ENCODE results near the gene SDHB. TPM values are rescaled to one million over a fixed set of nuclear protein-coding genes. Genes with fewer than 3 reads are reported as not detected.

Gene SDHB
- total and polyA plus RNA-seq, 4 donors = 59.1 to 117 (median 83.5) TPM

GRCh38 chr1:16975211-16975610, 78.6 kb downstream of the SDHB start:
- DNase-seq (no peak), ATAC-seq (ENCODE audit: insufficient read depth, low FRiP score) (no peak)
- H3K9ac ChIP-seq (ENCODE audit: insufficient read depth in 1 of 2, low read length in 2 of 2) = no peak overlapping the region
- H3K36me3 ChIP-seq (ENCODE audit: control insufficient read depth in 4 of 4, insufficient read depth in 4 of 4, low read length in 4 of 4) = peaks cover 0 to 21% (median 4%) of the 10 kb centered on the region in 4 donors
- no peak for TF ChIP-seq CTCF (IDR thresholded peaks at IDR 0.05; ENCODE audit: control extremely low read depth, extremely low read depth)
- no peak overlapping the region for H3K27ac ChIP-seq (ENCODE audit: low read depth in 1 of 2, low read length in 1 of 2)
- peaks cover 0 to 32% (median 8%) of the 10 kb centered on the region in 5 donors for H3K4me1 ChIP-seq (ENCODE audit: control insufficient read depth in 5 of 5, insufficient read depth in 5 of 5, low read length in 5 of 5)
- no peaks in the 10 kb centered on the region for H3K27me3 ChIP-seq (ENCODE audit: control insufficient read depth in 3 of 3, insufficient read depth in 3 of 3, low read length in 2 of 3)
- no peaks in the 10 kb centered on the region for H3K9me3 ChIP-seq (ENCODE audit: control insufficient read depth in 4 of 4, insufficient read depth in 3 of 4, low read length in 3 of 4)
- WGBS, 2 donors = 77 to 88% methylated on average over 14 of the region's 14 CpGs
- no peak overlapping the region for H3K4me3 ChIP-seq

GRCh38 chr1:16973215-16973614, 80.6 kb downstream of the SDHB start:
- H3K4me3 ChIP-seq = no peak overlapping the region
- no peaks in the 10 kb centered on the region for H3K27me3 ChIP-seq (ENCODE audit: control insufficient read depth in 3 of 3, insufficient read depth in 3 of 3, low read length in 2 of 3)
- WGBS, 2 donors = 79 to 88% methylated on average over 9 of the region's 9 CpGs
- TF ChIP-seq CTCF (IDR thresholded peaks at IDR 0.05; ENCODE audit: control extremely low read depth, extremely low read depth) = no peak
- H3K27ac ChIP-seq (ENCODE audit: low read depth in 1 of 2, low read length in 1 of 2) = no peak overlapping the region
- H3K9ac ChIP-seq (ENCODE audit: insufficient read depth in 1 of 2, low read length in 2 of 2) = no peak overlapping the region
- ATAC-seq (ENCODE audit: insufficient read depth, low FRiP score) (no peak), DNase-seq (no peak)
- H3K9me3 ChIP-seq (ENCODE audit: control insufficient read depth in 4 of 4, insufficient read depth in 3 of 4, low read length in 3 of 4) = no peaks in the 10 kb centered on the region
- peaks cover 0 to 20% (median 4%) of the 10 kb centered on the region in 5 donors for H3K4me1 ChIP-seq (ENCODE audit: control insufficient read depth in 5 of 5, insufficient read depth in 5 of 5, low read length in 5 of 5)
- H3K36me3 ChIP-seq (ENCODE audit: control insufficient read depth in 4 of 4, insufficient read depth in 4 of 4, low read length in 4 of 4) = peaks cover 0 to 24% (median 8%) of the 10 kb centered on the region in 4 donors

- DNase-seq (no peak), ATAC-seq (ENCODE audit: insufficient read depth, low FRiP score) (no peak)
- H3K27me3 ChIP-seq (ENCODE audit: control insufficient read depth in 3 of 3, insufficient read depth in 3 of 3, low read length in 2 of 3) = no peaks in the 10 kb centered on the region
- H3K36me3 ChIP-seq (ENCODE audit: control insufficient read depth in 4 of 4, insufficient read depth in 4 of 4, low read length in 4 of 4) = peaks cover 0 to 23% (median 10%) of the 10 kb centered on the region in 4 donors
- no peak overlapping the region for H3K4me3 ChIP-seq
- no peak for TF ChIP-seq CTCF (IDR thresholded peaks at IDR 0.05; ENCODE audit: control extremely low read depth, extremely low read depth)
- no peak overlapping the region for H3K27ac ChIP-seq (ENCODE audit: low read depth in 1 of 2, low read length in 1 of 2)
- no peak overlapping the region for H3K9ac ChIP-seq (ENCODE audit: insufficient read depth in 1 of 2, low read length in 2 of 2)
- peaks cover 0 to 24% (median 8%) of the 10 kb centered on the region in 5 donors for H3K4me1 ChIP-seq (ENCODE audit: control insufficient read depth in 5 of 5, insufficient read depth in 5 of 5, low read length in 5 of 5)
- no peaks in the 10 kb centered on the region for H3K9me3 ChIP-seq (ENCODE audit: control insufficient read depth in 4 of 4, insufficient read depth in 3 of 4, low read length in 3 of 4)
- 77 to 86% methylated on average over 10 to 11 of the region's 11 CpGs for WGBS, 2 donors
Measured at GRCh38 chr1:16972189-16972895, 81.5 kb downstream of the SDHB start.
